Activated CD4-positive, alpha-beta T cell treated with anti-CD3 and anti-CD28 coated beads, Interleukin-2, Interleukin-4, amounts not matched to agents 100 ng/mL and 50 ng/mL, durations not matched to agents 16 hours and 8 hours (primary cell): ENCODE results near the gene ATP9B.

Experiments
- DNase-seq: peaks from one replicate; pipeline ENCODE4 v3.0.0-alpha.2; 2020; ENCODE audit warnings: low spot score

ATP9B gene

DNA sequence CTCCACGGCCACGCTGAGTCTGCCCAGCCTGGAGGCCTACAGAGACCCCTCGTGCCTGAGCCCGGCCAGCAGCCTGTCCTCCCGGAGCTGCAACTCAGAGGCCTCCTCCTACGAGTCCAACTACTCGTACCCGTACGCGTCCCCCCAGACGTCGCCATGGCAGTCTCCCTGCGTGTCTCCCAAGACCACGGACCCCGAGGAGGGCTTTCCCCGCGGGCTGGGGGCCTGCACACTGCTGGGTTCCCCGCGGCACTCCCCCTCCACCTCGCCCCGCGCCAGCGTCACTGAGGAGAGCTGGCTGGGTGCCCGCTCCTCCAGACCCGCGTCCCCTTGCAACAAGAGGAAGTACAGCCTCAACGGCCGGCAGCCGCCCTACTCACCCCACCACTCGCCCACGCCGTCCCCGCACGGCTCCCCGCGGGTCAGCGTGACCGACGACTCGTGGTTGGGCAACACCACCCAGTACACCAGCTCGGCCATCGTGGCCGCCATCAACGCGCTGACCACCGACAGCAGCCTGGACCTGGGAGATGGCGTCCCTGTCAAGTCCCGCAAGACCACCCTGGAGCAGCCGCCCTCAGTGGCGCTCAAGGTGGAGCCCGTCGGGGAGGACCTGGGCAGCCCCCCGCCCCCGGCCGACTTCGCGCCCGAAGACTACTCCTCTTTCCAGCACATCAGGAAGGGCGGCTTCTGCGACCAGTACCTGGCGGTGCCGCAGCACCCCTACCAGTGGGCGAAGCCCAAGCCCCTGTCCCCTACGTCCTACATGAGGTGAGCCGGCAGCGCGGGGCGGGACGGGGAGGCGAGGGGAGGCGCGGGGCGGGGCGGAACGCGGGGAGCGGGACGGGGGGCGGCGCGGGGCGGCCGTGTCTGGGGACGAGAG, 341.8 kb downstream of the ATP9B start:
- no peak for DNase-seq

DNA sequence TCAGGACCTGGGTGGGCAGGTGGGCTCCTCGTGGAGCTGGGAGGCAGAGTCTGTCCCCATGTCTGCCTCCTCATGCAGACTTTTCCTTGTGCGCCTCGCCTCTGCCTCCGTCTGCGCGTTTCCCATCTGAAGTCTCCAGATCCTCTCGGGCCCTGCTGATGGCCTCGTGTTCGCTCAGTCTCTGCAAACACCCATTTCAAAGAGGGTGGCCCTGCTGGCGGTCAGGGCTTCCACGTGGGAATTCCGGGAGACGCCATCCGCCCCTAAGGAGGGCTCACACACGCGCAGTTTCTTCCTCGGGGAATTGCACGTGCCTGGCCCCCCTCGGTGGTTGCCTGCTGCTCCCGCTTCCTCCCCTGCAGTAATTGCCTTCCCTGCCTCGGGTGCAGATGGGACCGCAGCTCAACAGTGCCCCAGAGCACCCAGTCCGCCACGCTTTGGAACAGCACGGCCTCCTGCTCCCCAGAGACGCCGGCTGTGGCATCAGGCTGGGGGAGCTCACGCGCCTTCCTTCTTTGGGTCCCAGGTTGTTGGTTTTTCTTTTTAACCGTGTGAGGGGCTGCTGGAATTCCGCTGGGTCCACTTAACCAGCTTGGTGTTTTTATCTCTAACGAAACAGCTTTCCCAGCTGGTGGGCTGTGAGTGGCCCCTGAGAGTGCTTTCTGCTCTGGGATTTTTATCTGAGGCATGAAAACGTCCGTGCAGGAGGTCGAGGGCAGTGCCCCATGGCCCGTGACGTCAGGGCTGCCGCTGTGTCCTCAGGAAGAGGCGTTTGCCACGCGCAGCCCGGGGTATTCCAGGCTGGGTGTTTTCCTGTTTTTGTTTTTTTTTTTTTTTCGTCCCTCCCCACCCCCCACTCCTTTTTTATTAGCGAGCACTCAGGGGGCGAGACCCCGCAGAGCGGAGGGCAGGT, 342.7 kb downstream of the ATP9B start:
- DNase-seq, result no peak

DNA sequence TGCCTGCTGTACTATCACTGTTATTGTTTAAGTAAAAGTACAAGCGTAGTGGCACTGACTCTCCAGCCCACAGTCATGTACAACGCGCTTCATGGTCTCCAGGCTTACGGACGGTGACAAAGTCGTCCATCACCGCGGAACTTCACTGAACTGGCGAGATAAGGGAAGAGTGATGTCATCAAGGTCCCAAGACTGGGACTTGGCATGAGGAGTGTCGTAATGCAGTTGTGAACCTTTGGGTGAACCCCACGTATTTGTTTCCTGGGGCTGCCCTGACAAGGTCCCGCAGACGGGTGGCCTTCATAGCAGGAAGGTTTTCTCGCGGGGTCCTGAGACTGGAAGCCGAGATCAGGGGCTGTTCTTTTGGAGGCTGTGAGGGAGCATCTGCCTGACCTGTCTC, 343.8 kb downstream of the ATP9B start:
- no peak for DNase-seq

DNA sequence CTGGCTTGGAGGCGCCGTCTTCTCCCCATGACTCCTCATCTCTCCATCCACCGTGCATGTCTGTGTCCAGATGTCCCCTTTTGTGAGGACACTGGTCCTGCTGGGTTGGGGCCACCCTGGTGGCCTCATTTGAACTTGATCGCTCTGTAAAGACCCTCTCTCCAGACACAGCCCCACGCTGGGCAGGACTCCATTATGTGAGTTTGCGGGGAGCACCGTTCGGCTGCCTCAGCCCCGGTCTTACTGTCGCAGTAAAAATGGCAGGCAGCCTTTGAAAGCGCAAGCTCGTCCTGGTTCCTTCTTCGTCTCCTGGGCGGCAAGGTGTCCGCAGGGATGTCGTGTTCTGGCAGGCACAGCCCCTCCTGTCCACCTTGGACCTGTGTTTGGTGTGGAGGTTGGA, 344.2 kb downstream of the ATP9B start:
- DNase-seq, result no peak

DNA sequence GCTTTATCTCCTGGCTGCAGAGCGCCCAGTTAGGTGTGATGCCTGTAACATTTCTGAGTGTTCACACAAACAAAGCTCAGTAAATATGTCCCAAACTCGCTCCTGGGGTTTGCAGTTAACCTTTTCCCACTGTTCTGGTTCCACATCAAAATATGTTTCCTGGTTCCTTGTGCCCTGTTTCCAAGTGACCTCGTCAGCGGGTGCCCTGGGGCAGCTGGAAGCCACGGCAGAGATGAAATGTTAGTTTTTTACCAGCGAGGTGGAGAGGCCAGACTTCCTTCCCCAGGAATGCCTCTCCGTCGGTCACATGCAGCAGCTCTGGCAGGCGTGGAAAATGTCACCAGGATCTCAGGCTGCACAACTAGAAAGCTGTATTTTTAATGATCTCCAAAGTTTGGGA, 344.7 kb downstream of the ATP9B start:
- DNase-seq, result no peak

DNA sequence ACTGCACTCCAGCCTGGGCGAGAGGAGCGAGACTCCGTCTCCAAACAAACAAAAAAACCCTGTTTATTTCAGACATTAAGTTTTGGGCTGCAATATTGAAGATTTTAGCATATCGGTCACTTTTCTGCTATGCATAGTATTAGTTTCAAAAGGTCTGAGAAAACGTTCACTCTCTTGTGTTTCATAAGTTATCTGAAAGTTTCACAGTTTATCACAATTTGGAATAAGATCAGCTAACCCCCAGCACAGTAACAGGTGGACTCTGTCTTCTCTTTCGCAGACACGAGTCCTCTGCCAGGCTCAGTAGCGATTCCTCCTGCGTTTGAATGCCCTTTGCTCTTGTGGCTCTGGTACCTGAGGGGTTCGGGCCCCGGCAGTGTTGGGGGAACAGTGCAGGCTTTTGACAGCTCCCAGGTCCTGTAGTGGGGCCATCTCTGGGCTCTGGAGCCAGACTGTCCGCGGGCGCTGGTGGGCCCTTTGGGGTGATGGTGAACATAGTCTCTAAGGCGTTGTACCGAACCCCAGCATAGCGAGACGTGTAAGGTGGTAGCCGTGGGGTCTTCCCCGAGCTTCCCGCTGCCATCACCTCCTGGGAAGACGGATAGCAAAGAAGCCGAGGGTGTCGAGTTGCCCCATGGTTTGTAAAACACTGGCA, 347.0 kb downstream of the ATP9B start:
- no peak for DNase-seq

DNA sequence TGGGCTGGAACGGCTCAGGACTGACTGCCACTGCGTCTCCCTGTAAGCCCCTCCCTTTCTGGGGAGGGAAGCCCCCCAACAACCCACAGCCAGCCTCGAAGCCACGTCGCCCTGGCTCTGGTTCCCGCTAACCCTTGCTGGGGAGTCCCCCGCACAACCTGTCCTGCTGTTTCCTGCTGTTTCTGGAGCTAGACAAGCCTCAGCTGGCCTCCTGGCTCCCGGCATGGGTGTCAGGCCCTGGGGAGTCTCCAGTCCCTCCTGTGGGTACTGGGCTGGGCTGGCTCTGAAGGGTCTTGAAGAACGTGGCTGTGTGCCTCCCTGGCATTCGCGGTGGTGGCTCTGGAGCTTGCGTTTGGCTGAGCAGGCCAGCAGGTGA, 347.5 kb downstream of the ATP9B start:
- no peak for DNase-seq

DNA sequence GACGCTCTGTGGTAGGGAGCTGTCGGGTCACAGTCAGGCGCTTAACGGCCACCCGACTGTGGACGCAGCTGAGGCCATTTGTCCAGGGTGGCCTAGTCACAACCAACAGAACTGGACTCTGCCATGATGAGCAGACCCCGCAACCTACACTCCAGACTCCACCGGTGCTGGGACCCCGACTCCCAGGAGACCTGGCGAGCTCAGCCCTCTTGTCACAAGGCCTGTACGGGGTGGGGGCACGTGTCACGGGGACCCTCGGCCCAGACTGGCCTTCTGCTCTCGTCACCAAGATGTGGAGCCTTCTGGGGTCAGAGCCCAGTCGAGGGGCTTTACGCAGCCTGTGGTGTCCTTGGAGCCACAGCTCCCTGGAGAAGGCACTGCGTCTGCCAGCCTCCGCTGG, 349.0 kb downstream of the ATP9B start:
- no peak for DNase-seq

DNA sequence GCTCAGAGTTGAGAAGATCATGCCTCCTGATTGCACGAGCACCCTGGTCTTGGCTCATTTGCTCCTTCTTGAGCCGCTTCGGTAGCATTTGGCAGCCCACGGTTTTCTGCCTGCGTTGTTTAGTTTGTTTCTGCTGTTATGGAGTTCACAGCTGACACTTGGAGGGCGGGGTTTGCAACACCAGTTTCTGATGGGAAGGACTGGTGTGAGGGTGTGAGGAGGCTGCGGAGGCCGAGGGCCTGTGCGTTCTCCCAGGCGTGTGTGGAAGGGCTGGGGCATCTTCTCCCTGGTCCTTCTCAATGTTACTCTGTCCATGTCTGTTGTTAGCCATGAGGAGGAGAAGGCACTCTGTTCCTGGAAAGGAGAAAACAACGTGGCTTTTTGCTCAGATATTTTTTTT, 349.4 kb downstream of the ATP9B start:
- DNase-seq, result no peak

DNA sequence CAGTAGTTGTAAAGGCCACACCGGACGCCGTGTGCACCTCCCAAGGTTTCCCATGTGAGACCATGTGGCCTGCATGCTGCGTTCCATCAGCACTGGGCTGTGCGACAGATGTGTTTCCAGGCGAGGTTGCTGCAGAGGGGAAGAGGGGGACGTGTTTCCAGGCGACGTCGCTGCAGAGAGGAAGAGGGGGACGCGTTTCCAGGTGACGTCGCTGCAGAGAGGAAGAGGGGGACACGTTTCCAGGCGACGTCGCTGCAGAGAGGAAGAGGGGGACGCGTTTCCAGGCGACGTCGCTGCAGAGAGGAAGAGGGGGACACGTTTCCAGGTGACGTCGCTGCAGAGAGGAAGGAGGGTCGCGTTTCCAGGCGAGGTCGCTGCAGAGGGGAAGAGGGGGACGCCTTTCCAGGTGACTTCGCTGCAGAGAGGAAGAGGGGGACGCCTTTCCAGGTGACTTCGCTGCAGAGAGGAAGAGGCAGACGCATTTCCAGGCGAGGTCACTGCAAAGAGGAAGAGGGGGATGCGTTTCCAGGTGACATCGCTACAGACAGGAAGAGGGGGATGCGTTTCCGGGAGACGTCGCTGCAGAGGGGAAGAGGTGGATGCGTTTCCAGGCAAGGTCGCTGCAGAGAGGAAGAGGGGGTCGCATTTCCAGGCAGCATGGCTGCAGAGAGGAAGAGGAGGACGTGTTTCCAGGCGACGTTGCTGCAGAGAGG, 351.0 kb downstream of the ATP9B start:
- DNase-seq, result no peak

DNA sequence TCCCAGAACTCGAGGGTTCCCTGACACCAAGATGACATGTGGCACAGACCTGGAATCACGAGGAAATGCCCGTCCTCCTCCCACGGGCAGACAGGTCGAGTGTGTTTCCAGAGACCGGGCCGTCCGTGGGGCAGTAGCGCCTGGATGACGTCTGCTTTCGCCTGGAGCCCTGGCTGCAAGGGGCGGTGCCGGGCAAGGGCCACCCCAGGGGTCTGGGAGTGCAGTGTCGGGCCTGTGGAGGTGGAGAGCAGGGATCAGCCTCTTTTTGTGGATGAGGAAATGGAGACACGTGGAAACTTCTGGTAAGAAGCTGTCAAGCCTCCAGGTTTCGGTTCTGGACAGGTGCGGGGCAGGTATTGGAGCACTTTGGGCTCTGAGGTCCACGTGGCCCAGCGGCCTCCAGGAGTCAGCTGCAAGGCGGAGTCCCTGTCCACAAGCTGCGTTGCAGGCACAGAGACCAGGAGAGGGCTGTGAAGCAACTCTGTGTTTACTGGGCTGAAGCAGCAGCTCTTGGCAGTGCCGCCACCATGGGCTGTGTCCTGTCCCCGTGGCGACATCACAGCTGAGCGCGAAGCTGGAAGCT, 352.2 kb downstream of the ATP9B start:
- DNase-seq, result no peak

DNA sequence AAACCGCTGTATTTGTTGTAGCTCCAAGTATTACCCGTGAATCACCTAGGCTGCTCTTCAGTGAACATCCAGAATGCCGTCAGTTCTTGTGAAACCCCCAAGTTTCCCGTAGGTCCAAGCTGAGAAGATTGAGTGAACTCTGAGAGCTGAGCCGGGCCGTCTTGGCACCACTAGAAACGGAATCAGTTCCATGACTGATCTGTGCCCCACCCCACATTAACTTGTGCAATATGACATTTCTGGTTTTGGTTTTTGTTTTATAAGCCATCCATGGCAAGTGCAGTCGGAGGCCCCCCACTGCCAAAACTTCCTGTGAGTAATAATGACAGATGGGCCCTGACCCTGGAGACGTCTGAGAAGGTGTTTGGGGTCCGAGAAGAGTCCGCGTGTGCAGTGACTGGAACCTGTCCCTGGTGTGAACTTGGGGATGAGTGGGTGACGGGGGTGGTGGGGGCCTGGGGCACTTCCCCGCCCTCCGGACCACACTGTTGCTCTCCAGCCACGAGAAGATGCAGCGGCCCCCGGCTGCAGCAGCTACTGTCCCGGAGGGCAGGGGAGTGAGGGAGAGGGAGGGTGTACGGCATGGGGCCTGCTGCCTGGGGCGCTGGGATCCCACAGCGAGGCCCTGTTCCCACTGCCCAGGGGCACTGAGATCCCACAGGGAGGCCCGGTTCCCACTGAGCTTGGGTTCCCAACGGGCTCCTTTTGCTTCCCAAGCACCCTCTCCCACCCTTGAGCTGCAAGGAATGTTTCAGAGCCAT, 353.0 kb downstream of the ATP9B start:
- no peak for DNase-seq

DNA sequence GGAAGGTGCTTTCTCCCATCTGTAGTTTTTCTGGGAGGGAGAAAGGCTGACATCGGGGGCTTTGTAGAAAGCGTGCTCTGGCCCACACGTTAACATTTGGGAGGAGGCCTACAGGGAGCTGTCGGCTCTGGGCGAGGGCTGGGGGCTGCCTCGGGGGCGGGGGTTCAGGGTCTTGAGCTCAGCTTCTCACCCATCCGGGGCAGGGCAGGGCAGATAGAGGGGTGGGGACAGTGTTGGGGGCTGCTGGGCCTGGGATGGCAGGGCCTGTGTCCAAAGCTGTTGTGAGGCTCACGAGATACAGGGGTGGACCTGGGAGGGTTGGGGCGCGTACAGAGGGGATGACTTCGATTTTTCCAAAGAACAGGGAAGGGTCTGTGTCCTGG, 353.6 kb downstream of the ATP9B start:
- DNase-seq, result no peak

DNA sequence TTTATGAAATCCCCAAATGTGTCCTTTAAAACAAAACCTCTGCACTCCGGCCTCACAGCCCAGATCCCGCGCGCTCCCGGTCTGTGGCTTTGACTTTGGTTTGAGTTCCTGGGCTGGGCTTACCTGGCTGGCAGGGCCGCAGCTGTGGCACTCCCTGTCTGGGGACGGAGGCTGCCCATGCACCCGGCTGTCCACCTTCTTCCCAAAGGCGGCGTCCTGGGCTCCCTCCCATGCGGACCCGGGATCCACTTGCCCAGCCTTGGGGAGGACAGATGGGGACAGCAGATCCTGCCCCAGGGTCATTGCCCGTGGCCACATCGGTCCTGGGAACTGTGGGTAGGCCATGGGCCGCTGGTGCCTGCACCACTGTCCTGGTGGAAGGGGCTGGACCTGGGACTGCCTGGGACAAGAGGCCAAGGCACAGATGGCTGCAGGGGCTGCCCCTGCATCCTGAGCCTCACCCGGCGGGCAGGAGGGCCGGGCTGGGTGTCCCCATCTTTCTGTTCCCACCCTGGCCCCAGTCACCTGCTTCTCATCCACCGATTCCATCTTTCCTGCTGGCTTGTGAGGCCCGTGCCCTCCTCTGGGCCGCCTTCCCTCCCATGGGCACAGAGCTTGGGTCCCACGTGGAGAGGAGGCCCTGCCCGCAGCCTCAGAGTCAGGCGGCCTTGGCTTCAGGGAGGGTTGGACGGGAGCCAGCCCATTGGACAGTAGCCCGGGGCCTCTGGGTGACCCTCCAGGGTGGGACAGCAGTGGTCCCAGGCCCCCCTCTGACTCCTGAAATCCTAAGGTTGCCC, 354.2 kb downstream of the ATP9B start:
- no peak for DNase-seq

DNA sequence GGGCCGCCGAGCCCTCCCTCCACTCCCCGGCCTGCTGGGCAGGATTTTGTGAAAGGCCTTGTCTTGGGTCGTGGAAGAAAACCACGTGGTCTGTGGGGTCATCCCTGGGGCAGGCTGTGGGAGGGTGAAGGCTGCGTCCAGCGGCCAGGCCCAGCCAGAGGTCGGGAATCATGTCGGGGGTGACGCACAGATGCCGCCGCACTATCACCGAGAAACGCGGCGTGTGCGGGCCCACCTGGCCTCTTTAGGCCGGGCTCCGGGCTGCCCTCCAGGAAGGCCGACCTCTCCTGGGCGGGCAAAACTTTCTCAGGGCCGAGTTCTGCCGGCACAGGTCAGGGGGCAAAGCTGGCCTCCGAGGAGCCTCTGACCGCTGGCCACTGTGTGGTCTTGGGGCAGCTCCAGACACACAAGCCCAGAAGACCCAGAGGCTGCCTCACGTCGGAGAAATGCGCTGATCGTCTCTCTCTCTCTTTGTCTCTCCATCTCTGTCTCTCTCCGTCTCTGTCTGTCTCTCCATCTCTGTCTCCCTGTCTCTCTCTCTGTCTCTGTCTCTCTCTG, 354.9 kb downstream of the ATP9B start:
- no peak for DNase-seq

DNA sequence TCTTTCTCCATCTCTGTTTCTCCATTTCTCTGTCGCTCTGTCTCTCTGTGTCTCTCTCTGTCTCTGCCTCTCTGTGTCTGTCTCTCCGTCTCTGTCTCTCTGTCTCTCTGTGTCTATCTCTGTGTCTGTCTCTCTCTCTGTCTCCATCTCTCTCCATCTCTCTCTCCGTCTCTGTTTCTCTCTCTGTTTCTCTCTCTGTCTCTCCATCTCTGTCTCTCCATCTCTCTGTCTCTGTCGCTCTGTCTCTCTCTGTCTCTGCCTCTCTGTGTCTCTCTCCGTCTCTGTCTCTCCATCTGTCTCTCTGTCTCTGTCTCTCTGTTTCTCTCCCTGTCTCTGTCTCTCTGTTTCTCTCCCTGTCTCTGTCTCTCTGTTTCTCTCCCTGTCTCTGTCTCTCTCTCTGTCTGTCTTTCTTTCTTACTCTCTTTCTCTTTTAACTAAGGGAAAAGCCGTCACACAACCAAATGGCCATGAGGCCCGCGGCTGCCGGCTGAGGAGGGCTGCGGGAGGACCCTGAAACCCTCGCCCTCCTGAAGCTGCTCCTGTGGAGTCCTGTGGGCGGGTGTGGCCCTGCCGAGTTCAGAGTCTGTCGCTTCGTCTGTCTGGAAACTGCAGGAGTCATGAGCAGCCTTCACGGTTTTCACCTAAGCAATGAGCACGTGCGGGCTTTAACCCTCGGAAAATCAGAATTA, 355.8 kb downstream of the ATP9B start:
- no peak for DNase-seq

DNA sequence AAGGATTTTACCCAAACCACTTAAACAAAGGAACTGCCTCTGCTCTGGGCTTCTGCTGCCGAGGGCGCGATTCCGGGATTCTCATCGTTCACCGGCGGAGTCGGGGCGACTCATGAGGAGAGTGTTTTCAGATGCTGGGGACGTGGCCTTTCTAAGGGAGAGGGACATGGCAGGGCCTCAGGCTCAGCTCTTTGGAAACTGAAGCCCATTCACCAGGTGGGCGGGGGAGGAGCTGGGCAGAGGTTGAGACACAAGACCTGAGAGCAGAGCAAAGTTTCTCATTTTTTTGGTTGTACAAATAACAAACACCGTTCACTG, 356.3 kb downstream of the ATP9B start:
- DNase-seq, result no peak

DNA sequence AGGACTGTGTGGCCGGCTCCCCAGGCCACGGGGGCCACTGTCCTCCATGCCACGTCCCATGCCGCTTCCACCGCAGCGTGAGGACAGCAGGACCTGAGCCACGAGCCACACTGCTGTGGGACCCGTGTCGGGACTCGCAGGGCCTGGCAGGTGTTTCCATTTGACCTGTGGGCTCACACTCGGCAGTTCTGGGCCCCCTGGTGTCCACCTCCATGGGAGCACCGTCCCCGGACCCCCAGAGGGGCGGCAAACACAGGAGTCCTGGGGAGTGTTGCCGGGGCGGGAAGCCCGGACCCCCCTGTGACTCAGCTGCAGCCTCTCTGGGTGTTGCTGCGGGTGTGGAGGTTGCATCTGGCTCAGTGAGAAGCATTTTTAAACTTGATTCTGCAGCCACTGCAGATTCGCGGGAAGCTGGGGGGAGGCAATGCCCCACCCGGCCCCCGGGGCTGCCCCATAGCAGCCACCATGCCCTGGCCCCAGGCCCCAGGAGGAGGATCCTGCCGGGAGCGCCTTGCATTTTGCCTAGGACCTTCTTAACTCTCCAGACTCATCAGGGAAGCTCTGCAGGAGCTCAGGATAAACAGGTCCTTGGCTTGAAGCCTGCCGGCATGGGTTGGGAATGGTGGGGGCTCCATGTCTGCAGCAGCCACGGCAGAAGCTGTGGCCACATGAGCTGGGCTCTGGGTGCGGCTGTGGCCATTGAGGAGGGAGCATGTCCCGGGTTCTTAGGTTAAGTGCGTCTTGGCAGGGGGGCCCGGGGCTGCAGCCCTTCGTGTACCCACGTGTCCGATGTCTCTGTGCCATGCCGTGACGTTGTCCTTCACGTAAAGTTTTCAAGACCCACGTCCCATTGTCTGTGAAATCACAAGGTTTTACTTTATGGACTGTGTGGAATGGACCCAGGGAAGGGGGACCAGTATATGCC, 357.4 kb downstream of the ATP9B start:
- no peak for DNase-seq
